NCI-H748 (cell line): ENCODE data around the gene IL3RA.
"Not testable (repeated sequence)": the region's sequence is repeated elsewhere in the genome, so short reads cannot be mapped to it uniquely, and the experiment has no call there.

ENCODE experiments used
- DNase-seq: peaks from one replicate; lab custom pipeline; 2025; ENCODE audit not compliant: unreplicated experiment; lab: John Stamatoyannopoulos, UW

Gene IL3RA

GRCh38 chrX:1327651-1328304 is 8.8 kb upstream of the IL3RA start:
- no peak for DNase-seq

- DNase-seq = no peak
Measured at GRCh38 chrX:1330605-1331004, 6.0 kb upstream of the IL3RA start.

DNA sequence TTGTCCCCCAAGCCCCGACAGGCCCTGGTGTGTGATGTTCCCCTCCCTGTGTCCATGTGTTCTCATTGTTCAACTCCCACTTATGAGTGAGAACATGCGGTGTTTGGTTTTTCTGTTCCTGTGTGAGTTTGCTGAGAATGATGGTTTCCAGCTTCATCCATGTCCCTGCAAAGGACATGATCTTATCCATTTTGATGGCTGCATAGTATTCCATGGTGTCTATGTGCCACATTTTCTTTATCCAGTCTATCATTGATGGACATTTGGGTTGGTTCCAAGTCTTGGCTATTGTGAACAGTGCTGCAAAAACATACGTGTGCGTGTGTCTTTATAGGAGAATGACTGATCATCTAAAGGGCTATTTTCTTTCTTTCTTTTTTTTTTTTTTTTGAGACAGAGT is 4.2 kb upstream of the IL3RA start:
- not testable (repeated sequence) for DNase-seq

DNA sequence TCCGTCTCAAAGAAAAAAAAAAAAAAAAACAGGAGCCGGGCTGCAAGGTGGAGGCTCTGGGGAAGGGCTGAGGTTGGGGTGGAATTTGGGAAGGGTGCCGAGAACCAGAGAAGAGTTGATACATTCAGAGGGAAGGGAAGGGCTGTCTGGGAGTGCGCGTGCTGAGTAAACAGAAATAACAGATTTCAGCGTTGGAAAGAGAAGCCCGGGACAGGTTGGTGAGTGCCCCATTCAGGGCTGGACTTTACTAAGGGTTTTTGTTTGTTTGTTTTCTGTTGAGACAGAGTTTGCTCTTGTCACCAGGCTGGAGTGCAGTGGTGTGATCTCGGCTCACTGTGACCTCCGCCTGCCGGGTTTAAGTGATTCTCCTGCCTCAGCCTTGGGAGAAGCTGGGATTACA is 1.7 kb upstream of the IL3RA start:
- DNase-seq = no peak

- no peak for DNase-seq
Measured at GRCh38 chrX:1336948-1337779, 579 bp downstream of the IL3RA start.

DNA sequence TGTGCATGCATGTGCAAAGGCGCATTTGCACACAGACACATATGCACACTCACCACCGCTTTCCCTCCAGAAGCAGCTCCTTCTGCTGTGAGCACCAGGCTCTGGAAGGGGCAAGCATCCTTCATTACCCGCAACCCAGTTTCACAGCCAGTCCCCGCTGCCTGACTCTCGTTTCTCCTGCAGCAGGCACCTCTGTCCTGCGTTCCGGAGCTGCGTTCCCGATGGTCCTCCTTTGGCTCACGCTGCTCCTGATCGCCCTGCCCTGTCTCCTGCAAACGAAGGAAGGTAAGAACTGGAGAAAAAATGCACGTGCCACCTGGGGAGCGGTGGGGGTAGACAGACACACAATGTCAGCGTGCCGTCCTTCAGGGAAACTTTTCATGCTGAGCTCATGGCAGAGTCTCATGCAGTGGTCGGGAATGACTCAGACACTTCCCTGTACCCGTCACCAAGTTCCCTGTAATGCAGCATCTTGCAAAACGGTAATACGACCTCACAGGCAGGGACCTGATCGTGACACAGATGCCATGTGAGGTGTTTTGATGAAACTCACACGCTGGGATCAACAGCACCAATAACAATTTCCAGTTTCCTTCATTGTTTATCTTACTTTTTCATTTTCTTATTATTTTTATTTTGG is 5.1 kb downstream of the IL3RA start:
- no peak for DNase-seq

DNA sequence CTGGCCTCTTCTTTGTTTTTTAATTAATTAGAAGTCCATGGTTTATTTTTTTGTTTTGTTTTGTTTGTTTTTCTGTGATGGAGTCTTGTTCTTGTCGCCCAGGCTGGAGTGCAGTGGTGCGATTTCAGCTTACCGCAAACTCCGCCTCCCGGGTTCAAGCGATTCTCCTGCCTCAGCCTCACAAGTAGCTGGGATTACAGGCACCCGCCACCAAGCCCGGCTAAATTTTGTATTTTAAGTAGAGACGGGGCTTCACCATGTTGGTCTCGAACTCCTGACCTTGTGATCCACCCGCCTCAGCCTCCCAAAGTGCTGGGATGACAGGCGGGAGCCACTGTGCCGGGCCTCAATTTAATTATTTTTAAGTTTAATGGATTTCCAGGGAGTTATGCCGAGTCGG is 13.0 kb downstream of the IL3RA start:
- DNase-seq = not testable (repeated sequence)

GRCh38 chrX:1351981-1352714 is 15.6 kb downstream of the IL3RA start:
- DNase-seq = no peak

DNA sequence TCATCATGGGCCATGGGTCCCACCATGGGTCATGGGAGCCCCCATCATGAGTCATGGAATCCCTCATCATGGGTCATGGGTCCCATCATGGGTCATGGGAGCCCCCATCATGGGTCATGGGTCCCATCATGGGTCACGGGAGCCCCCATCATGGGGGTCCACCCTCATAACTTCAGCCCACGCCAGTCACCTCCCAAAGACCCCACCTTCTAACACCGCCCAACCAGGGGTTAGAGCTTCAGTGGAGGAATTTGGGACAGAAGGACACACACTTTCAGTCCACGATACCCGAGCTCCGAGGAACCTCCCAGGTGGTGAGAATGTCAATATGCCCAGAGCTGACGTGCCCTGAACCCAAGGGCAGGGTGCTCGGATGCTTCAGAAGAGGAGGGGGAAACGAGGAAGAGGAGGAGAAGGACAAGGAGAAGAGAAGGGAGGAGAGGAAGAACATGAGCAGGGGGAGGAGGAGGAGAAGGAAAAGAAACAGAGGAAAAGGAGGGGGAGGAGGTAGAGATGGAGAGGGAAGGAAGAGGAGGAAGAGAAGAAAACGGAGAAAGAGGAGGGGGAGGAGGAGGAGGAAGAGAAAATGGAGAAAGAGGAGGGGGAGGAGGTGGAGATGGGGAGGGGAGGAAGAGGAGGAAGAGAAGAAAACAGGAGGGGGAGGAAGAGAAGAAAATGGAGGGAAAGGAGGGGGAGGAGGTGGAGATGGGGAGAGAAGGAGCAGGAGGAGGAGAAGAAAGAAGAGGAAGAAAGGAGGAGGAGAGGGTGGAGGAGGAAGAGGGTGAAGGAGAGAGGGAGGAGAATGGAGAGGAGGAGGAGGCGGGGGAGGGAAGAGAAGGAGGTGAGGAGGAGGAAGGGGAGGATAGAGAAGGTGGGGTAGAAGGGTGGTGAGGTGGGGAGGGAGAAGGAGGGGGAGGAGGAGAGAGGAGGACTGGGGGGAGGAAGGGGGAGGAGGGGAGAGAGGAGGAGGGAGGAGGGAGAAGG is 17.7 kb downstream of the IL3RA start:
- no peak for DNase-seq

DNA sequence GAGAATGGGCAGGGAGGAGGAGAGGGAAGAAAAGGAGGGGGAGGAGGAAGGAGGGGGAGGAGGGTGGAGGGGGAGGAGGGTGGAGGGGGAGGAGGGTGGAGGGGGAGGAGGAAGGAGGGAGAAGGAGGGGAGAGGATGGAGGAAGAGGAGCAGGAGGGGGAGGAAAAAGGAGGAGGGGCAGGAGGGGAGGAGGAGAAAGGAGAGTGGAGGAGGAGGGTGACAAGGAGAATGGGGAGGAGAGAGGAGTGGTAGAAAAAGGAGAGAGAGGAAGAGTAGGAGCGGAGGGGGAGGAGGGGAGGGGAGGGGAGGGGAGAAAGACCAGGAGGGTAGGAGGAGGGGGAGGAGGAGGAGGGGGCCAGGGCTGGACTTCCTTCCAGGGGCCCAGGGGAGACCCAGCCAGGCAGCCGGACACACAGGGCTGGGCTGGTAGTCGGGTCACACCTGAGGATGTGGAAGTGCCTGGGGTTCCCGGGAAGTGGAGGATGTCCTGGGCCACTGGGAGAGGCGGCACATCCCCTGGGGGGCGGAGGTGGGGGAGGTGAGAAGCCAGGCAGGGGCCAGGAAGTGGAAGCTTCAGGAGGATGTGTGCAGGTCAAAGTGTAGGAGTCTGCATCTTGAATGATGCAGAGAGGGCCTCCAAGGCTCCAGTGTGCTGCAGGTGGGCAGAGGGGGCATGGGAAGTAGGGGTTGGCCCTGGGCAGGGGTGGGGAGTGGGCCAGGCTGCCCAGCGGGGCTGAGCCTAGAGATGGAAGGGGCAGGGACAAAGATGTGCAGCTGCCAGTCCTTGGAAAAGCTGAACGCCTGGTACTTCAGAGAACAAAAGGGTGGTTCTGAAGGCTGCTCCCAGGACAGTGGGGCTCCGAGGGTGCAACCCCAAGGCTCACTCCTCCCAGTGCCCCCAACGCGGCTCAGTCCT is 18.8 kb downstream of the IL3RA start:
- no peak for DNase-seq

DNA sequence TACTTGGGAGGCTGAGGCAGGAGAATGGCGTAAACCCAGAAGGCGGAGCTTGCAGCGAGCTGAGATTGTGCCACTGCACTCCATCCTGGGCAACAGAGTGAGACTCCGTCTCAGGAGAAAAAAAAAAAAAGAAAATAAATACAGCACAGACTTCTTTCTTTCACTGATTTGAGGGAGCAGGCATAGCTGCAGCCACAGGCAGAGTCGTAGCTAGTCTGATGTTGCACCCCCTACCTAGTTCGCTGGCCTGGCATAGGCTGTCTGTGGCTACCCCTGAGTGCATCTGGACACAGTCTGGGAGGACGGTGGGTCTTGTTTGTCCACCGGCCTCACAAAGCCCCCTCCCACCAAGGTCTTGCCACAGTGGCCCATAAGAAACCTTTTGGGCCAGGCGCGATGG is 21.4 kb downstream of the IL3RA start:
- no peak for DNase-seq

- no peak for DNase-seq
Measured at GRCh38 chrX:1358793-1359476, 22.4 kb downstream of the IL3RA start.

DNA sequence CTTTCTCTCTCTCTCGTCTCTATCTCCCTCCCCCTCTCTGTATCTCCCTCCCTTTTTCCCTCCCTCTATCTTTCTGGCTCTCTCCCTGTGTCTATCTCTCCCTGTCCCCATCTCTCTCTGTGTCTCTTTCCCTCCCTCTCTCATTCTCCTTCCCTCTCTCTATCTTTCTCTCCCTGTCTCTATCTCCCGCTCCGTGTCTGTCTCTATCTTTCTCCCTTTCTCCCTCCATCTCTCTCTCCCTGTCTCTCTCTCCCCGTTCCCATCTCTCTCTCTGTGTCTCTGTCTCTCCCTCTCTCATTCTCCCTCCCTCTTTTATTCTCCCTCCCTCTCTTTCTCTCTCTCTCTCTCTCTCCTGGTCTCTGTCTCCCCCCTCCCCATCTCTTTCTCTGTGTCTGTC is 22.9 kb downstream of the IL3RA start:
- DNase-seq = no peak

GRCh38 chrX:1360171-1360570 is 23.6 kb downstream of the IL3RA start:
- no peak for DNase-seq

DNA sequence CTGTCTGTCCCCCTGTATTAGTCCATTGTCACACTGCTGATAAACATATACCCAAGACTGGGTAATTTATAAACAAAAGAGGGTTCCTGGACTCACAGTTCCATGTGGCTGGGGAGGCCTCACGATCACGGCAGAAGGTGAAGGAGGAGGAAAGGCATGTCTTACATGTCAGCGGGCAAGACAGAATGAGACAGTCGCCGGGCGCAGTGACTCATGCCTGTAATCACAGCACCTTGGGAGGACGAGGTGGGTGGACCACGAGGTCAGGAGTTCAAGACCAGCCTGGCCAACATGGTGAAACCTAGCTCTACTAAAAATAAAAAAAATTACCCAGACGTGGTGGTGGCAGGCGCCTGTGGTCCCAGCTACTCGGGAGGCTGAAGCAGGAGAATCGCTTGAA is 24.7 kb downstream of the IL3RA start:
- DNase-seq = no peak

DNA sequence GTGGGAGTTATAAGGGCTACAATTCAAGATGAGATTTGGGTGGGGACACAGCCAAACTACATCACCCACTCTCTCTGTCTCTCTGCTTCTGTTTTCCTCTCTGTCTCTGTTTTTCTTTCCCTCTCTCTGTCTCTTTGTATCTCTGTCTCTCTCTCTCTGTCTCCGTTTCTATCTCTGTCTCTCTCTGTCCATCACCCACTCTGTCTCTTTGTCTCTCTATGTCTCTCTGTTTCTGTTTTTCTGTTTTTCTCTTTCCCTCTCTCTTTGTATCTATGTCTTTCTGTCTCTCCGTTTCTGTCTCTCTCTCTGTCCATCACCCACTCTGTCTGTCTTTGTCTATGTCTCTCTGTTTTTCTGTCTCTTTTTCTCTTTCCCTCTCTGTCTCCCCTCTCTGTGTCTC is 25.3 kb downstream of the IL3RA start:
- no peak for DNase-seq

- not testable (repeated sequence) for DNase-seq
Measured at GRCh38 chrX:1366363-1366762, 29.8 kb downstream of the IL3RA start.

DNA sequence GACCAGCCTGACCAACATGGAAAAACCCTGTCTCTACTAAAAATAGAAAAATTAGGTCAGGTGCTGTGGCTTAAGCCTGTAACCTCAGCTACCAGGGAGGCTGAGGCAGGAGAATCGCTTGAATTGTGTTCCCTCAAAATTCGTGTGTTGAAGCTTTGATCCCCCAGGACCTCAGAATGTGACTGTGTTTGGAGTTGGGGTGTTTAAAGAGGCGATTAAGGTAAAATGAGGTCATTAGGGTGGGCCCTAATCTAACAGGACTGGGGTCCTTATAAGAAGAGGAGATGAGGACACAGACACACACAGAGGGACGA is 31.8 kb downstream of the IL3RA start:
- no peak for DNase-seq

GRCh38 chrX:1378306-1378759 is 41.7 kb downstream of the IL3RA start:
- DNase-seq = no peak
